Adrenal gland (tissue), 5 donors: ENCODE measurements around the gene MTMR6.

Source experiments
- CTCF ChIP-seq, 6 experiments: fragments of 450-650 bp in 4 of 6; fragments of 200-600 bp in 2 of 6; sonication (generic) in 1 of 6; IDR thresholded peaks; 1 replicate in 5 of 6; 2 replicates in 1 of 6; pipeline versions ENCODE4 v1.5.1 to v1.8.0; 2016 to 2021; ENCODE audit warnings: antibody characterized with exemption in 6 of 6, mild to moderate bottlenecking in 2 of 6, moderate library complexity in 1 of 6
- POLR2A ChIP-seq, 2 donors: fragments of 450-650 bp; IDR thresholded peaks; one replicate each; pipeline ENCODE4 v1.6.1; 2017; ENCODE audit warnings: antibody characterized with exemption in 2 of 2, mild to moderate bottlenecking in 2 of 2, moderate library complexity in 1 of 2
- donor health status: DM: no; HTN: no; CAD: no.

GRCh38 chr13:25247360-25247759 is 39.9 kb downstream of the MTMR6 start:
- TF ChIP-seq CTCF (IDR thresholded peaks at IDR 0.05) (no peak), POLR2A (IDR thresholded peaks at IDR 0.05) (no peak)
